Measurements from ENCODE around the gene SEMA5B.
A peak's percentile ranks its signal among the peaks of the same experiment; 100 is the strongest.

SEMA5B gene

DNA sequence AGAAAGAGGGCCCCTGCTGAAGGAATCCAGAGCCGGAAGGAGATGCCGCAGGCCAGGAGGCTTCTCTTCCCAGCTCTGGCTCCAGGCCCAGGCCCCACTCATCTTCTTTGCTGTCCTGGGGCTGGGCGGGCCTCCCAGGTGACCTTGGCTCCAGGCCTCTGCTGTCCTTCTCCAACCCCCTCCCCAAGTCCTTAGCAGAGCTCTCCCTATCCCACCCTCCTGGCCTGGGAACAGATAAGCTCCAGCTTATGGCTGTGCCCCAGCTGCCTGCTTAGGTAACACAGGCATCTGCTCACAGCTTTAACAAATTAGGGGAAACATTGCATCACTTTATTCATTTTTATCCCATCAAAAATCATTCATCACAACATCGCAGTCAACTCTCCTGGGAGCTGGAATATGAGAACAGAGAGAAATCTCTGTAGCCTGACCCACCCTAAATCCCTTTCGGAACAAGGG is 86.9 kb downstream of the SEMA5B start:
- no peak for DNase-seq

DNA sequence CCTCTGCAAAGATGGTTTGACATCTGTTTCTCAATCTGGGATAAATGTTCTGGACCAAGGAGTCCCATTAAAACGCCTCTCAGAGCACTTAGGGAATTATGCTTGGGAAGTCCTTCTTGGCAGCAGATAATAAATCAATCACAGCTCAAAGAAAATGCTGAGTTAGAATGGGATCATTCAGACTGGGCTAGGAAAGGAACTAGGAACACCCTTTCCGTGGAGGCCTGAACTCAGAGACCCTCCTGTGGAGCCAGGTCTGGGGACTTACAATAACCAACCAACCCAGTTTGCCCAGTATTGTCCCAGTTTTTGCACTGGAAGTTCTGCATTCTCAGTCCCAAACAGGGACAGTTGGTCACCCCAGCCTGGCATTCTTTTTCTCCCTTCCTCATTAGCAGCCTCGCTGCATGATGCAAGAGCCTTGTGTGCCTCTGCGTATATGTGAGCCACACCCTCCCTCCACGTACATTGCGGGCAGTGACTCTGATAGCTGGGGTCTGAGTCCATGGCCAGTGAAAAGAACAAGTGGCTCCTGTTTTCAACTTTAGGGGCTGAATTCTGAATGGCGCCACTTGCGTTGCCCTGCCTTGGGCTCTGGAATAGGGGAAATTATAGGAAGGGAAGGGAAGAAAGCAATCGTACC is 88.7 kb downstream of the SEMA5B start:
- no peak for DNase-seq

DNA sequence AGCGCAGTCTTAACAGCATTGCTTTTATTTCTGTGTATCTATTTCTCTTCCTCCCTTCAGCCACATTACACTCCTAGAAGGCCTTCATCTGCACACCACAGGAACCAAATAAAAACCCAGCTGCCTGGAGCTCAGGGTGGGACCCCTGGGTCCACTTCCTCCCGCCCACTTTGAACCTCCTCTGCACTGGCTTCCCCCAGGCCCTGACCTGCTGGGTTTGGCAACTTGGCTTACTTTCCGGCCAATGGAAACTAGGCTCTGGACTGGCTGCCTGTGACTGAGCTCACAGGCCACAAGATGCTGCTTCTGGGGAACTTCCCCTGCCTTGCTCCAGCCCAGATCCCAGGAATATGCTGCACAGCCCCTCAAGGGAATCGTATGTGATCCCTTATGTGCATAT is 89.8 kb downstream of the SEMA5B start:
- no peak for DNase-seq

DNA sequence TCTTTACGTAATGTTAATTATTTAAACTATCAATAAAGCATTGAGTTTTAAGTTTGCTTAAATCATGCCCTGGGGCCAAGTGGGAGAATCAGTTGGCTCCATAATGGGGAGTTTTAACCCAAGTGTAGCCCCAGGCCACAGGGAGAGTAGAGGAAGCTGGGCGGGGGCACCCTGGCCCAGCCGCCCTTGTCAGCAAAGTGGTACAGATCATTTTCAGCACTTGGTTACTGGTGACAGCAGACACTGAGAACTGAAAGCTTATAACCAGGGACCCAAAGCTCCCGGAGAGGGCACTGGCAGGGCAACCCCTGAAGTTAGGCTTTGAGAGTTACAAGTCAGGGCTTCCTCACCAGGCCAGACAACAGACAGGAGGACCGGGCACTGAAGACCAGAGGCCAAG is 90.6 kb downstream of the SEMA5B start:
- no peak for DNase-seq

DNA sequence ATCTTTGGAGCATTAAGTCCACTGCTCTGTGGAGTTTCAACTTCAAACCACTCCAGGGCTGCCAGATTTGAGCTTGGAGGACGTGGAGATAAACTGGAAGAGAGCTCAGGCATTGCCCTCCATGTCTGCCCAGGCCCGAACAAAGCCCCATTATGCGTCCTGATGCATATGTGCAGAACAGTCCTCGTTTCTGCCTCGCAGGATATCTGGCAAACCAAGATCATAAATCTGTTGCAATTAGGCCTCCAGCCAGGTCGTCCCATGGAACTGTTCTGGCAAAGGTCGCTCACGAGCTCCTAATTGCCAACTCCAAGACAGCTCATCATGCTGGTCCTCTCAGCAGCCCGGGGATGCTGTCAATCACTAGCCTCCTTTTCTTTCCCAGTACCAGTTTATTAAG is 91.2 kb downstream of the SEMA5B start:
- no peak for DNase-seq

DNA sequence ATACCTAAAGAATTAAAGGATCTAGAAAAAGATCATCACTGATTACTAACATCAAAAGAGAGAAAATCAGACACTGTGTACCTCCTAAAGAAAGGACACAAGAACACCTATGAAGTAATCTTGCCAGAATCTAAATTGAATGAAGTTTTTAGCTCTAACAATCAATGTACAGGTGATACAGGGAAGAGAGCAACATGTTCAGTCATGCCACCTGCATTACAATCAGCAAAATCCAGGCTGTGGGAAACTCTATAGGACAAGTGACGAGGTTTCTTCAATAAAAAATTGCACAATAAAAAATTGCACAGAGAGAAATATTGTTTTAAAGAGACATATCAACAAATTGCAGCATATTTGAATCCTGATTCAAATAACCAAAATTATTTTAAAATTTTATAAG is 93.3 kb downstream of the SEMA5B start:
- no peak for DNase-seq

DNA sequence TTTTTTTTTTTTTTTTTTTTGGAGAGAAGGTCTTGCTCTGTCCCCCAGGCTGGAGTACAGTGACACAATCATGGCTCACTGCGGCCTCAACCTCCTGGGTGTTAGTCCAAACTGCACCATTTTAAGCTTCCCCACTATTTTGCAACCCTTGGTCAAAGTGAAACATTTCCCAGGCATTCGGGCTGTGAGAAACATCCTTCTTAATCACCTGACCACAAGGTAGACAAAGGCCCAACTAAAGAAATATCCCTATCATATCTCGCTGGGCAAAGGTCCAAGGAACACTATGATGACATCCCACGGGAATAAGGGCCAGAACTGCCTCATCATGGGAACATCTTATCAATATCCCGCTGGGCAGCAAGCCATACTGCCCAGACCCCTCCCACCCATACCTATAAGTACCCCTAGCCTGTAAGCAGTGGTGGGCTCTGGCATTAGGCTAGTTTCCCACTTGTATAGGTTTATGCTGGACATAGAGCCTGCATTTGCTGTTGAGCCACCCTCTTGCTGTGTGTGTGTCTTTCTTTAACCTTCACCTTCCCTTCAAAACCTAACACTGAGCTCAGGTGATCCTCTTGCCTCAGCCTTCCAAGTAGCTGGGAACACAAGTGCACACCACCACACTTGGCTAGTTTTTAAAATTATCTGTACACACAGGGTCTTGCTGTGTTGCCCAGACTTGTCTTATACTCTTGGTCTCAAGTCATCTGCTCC is 95.2 kb downstream of the SEMA5B start:
- DNase-seq = no peak

DNA sequence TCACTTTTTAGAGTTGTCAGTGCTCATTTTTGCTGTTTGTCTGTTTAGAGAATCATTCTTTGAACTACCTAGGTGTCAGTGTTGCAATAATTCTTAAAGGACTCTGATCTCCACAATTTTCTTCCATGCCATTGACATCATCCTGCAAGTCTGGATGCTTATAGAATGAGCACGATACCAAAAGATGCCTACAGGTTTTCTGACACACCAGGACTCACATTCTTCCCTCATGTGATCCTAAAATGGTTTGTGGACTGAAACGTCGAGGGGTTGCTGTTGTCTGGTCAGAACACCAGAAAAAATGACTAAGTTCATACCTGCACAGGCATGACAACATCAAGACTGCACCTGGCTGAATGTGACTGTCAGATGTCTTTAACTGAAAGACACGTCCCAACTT is 95.9 kb downstream of the SEMA5B start:
- DNase-seq = no peak

DNA sequence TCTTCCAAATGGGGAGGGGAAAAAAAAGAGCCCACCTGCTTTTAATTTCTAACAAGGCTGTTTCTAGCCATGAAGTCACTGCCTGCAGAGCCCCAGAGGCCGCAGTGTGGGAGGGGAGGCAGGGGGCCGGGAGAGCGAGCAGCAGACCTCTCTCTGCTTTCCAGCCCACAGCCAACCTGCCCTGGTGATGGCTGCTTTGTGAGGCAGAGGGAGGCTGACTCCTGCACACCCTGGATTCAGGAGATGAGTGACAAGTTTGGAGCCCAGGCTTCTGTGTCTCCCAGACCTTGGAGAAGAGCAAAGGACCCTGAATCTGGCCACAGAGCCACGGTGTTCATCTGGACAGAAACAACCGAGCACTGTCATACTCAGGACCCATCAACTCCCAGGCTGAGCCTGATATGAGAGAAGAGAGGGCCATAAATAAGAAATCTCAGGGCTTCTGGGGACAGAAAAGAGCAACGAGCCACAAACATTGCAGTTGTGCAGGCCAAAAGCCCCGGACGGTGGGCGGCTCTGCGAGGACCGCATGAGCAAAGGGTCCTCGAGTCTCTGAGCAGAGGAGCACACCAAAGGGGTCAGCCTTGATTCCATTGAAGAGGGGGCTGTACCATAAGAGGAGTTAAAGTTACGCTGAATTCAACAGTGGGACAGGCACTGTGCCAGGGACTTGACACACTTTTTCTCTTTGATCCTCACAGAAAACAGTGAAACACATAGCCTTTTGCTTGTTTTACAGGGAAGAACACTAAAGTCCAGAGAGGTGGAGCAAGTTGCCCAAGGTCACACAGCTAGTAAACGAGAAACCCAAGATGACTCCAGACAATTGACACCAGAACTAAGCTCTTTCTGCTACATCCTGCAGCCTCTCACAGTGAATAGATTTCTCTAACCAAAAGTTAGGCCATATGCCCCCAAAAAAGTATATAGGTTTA is 97.2 kb downstream of the SEMA5B start:
- no peak for DNase-seq

DNA sequence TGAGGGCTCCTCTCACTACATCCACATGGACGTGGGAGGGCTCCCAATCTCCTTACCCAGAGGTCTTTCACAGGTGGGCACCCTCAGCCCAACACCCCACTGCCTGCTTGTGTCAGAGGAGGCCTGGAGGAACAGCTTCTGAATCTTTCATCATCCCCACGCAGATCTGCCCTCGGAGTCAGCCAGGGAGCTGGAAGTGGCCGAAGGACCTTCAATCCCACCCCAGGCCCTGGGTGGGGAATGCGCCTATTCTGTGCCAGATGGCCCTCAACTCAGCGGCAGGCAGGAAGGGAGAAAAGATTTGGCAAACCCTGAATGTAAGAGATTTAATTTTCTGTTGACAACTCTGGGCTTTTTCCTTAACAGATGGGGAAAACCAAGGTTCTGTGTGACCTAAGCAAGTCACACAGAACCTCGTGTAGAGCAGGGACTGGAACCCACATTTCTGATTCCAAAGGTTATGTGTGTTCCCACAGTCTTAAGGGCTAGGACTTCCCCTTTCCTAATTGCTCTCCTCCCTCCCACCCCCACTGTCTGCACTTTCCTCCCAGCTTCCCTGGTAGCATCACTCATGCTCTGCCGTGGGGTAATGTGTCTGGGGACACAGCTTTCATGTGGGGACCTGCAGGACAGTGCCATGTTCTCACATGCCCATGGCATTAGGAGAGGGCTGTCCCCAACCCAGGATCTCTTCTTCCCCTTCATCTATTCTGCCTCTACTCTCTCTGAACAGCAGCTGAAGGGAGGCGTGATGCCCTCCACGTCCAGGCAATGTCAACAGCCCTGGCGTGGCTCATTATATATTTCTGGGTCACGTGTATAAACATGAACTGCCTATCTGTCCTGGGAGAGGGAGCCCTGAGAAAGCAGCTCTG is 98.1 kb downstream of the SEMA5B start:
- DNase-seq = no peak

DNA sequence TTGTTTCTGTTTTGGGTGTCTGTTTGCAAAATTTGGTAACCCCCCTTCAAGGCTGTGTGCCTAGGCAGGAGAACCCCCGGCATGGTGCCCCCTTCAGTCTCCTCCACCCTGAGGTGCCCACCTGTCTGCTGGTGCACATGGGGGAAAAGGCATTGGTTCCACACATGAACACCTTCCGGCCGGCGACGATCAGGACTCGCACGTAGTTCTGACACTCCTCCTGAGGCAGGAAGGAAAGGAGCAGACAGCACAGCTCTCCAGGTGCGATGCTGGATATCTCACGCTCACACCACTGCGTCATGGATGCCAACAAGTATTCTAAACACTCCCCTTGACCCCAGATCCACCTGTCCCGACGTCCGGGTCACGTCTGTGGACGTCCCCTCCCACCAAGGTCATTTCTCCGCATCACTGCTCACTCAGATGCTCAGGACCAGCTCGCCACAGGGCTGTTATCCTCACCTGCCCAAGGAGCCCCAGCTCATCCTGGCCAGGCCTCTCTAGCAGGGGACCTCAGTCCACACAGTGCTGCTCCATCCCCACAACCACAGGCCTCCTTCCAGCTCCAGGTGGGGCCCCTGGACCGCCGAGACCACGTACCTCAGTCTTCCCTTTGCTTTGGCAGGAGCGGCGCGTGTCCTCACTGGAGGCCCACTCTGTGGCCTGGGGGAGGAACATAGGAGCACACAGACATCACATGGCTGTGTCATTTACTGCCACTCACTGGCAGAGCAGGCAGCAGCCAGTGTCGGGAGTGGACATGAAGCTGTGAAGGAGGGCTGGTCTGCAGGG is 99.0 kb downstream of the SEMA5B start:
- no peak for DNase-seq

DNA sequence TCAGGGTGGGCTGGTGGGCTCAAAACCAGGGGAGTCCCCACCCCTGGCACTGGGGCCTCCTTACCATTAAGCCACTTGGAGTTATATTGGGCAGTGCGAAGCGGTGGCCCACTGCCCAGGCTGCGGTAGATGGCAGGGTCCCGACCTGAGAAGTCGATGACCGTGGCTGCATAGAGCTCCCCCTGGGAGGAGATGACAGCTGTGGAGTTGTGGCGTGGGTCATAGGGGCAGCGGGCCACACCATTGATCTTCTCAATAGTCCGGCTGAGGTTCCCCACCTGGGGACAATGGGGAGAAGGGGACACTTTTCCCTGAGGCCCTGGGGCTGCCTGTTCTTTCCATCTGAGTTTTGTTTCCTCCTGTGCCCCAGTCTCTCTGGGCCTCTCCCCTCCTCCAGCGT is 99.8 kb downstream of the SEMA5B start:
- no peak for DNase-seq

DNA sequence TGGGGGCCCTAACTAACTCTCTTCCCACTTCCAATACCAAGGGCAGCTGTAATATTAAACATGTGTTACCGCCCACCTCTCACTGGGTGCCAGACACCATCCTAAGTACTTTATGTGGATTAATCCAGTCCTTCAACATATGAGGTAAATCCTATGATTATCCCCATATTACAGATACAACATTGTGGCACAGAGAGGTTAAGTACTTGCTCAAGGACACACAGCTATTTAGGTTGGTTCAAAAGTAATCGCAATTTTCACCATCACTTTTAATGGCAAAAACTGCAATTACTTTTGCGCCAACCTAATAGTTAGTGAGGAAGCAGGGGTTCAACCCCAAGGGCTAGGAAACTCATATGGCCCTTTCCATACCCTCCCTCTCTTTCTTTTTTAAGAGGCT is 100.8 kb downstream of the SEMA5B start:
- DNase-seq = no peak

DNA sequence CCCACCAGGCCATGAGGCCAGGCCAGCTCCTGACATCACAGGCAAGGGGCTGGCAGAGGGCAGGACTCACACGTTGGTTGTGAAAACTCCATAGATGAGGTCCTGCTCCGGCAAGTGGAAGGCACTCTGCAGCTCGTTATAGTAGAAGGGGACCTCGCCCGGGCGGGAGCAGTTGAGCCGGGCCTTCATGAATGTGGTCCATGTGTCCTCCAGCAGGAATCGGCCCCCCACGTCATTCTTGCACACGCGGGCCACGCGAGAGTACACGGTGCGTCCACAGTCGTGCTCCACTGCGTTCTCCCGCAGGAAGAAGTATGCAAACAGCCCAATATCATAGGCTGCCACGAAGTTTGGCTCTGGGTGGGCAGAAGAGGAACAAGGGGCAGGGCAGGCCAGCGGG is 101.2 kb downstream of the SEMA5B start:
- no peak for DNase-seq

DNA sequence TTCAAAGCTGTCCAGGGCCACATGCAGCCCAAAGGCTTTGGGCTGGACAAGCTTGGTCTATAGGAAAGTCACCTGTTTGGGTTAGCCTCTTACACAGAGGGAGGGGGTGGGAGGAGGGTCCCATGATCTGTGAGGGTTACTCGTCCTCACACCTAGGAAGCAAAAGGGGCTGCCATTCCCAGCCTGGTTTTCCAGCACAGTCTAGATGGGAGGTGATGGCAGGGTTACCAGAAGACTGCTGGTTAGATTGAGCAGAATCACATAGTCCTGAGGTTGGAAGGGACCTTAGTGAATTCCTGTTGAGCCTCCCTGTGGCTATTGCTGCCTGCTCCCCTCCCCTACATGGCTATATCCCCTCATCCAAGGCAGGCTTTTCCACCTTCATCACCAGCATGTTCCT is 101.8 kb downstream of the SEMA5B start:
- DNase-seq = no peak

DNA sequence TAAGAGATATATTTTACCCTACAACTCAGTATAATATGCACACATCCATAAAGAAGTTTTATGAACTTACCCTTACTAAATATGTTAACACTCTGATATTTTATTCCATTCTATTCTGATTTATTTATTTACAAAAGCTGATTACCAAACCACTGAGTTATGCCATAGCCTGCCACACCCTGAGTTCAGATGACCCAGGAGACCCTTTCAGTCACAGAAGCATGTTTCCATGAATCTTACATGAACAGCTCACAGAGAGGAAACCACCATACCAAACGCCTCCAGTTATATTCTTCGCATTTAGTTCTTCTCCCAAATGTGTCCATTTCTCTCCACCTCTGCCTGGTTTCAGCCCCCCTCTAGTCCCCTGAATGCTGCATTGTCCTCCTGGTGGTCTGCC is 103.5 kb downstream of the SEMA5B start:
- no peak for DNase-seq

DNA sequence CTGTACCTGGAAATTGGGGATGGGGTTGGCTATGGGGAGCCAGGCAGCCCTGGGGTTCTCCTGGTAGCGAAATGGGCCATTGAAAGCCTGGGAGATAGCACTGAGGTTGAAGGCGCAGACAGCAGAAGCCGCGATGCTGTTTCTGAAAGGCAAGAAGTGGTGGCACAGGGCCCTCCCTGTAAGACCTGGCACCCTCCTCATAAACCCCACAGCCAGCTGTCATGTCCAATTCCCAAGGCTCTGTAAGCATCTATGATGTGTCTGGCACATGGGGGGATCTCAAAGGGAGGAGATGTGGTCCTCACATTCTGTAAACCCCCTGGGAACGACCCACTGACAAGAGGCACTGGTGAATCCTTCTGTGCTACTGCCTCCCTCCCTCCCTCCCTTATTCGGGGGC is 104.0 kb downstream of the SEMA5B start:
- no peak for DNase-seq

DNA sequence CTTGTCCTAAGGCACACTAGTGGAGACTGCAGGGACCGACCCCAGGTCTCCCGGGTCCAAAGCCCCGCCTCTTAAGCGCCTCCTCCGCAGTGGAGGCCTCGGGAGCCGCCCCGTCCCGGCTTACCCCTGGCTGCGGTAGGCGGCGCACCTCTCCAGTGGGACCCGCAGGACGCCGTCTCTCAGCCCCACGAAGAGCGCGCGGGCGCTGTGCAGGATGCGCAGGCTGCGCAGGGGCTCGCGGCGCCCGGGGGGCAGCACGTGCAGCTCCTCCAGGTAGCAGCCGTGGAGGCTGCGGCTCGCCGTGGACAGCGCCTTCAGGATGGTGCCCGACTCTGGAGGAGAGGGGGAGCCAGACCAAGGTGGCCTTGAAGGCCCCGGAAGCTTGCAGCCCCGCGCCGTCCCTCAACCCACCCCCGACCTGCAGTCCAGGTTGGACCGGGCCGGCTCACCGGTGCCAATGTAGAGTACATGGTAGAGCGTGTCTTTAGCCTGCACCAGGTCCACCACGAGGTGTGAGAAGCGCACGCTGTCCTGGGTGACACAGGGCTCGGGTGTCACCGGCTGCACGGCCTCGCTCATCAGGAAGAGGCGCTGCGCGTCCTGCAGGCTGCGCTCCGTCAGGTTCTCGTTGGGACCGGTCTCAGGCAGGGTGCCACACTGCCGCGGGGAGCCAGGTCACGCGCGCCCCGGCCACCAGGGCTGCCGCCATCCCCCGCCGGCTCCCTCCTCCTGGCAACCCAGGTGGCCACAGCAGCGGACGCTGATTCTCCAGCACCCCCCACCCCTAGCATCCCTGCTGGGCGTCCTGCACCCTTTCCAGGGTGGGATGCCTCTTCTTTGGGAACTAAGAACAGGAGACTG is 105.5 kb downstream of the SEMA5B start:
- peak in 1 of 2 donors; percentile 62 for DNase-seq

DNA sequence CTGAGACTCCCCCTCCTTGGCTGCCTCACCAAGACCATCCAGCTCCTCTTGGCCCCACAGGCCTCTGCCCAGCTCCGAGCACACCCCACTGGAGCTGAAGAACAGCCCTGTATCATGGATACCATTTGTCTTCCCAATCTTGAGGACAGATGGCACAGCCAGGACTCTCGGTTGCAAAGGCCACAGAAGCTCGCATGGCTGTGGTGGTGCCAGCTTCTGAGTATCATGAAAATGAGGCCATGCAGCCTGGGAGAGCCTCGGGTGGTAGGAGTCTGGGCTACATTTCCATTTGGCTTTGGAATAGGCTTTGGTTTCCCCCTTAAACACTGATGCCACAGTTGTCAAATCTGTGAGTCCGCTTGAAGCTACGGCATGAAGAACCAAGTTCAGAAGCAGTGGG is 106.6 kb downstream of the SEMA5B start:
- DNase-seq = no peak

DNA sequence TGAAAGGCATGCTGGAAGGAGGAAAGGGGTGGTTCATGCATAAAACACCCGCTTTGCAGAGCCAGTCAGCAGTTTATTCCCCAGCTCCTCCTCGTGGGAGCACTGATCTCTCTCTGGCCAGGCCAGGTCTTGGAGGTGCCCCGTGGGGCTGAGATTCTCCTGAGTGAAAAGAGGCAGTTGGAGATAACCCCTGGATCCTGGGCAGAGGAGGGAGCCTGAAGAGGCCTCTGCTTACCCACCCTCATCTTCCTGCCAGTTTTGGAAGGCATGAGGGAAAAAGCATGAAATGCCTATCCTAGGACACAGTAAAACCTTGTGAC is 108.3 kb downstream of the SEMA5B start:
- DNase-seq = no peak

Measured in stimulated activated CD4-positive, alpha-beta T cell treated with anti-CD3 and anti-CD28 coated beads, Interleukin-2, amount 100 ng/mL, for 24 hours (primary cell).